HEK293 (cell line): ENCODE measurements around the gene MAP1LC3C.

Experiments used
- CTCF ChIA-PET: fragments of 350-600 bp; formaldehyde crosslinking; extraction: SDS; loops from one replicate; lab custom pipeline; 2021; ENCODE audit warnings: antibody characterized with exemption; lab: Yijun Ruan, JAX
- POLR2A ChIA-PET: fragments of 300-600 bp; formaldehyde crosslinking; extraction: SDS; loops from one replicate; lab custom pipeline; 2020; ENCODE audit warnings: antibody characterized with exemption, inconsistent platforms; lab: Yijun Ruan, JAX
- H3K27ac ChIP-seq: fragments of 200-500 bp; sonication (Bioruptor generic); 2 replicates; pipeline ENCODE4 v1.5.1; 2014; ENCODE audit warnings: low read depth, low read length, control low read depth, inconsistent platforms; ENCODE audit errors: extremely low read depth
- H3K36me3 ChIP-seq, 2 experiments: fragments of 200-500 bp in 1 of 2; sonication (Bioruptor generic) in 1 of 2; 1 replicate in 1 of 2; 2 replicates in 1 of 2; pipeline ENCODE4 v1.5.1; 2014 to 2017; ENCODE audit warnings: inconsistent platforms in 2 of 2, low read length in 2 of 2; ENCODE audit not compliant: control insufficient read depth in 2 of 2, insufficient read depth in 1 of 2
- H3K4me1 ChIP-seq: fragments of 200-500 bp; sonication (Bioruptor generic); 2 replicates; pipeline ENCODE4 v1.5.1; 2014; ENCODE audit warnings: mild to moderate bottlenecking, low read length, inconsistent platforms; ENCODE audit not compliant: control insufficient read depth, insufficient read depth
- H3K4me3 ChIP-seq: 2 replicates; pipeline ENCODE4 v1.5.1; 2011; ENCODE audit warnings: low read depth, mild to moderate bottlenecking, control low read depth, low read length, moderate library complexity
- H3K9me3 ChIP-seq: fragments of 200-500 bp; sonication (Bioruptor generic); 2 replicates; pipeline ENCODE4 v1.5.1; 2014; ENCODE audit warnings: low read depth, low read length, inconsistent platforms; ENCODE audit not compliant: control insufficient read depth, insufficient read depth
- BCL11B ChIP-seq: fragments of 450-650 bp; formaldehyde crosslinking; IDR thresholded peaks from 2 replicates; pipeline ENCODE4 v1.5.1; 2016; ENCODE audit warnings: low read depth, missing biosample characterization, missing genetic modification characterization
- EGR2 ChIP-seq: fragments of 450-650 bp; formaldehyde crosslinking; IDR thresholded peaks from 2 replicates; pipeline ENCODE4 v1.5.1; 2016; ENCODE audit warnings: low read depth, missing biosample characterization, missing genetic modification characterization
- HOXD13 ChIP-seq: sonication (generic); formaldehyde crosslinking; IDR thresholded peaks from 2 replicates; pipeline ENCODE4 v1.8.0; 2022; ENCODE audit warnings: missing genetic modification reagents, borderline replicate concordance
- KLF9 ChIP-seq: fragments of 450-650 bp; formaldehyde crosslinking; IDR thresholded peaks from 2 replicates; pipeline ENCODE4 v1.5.1; 2016; ENCODE audit warnings: missing biosample characterization, missing genetic modification characterization, low read depth
- MZF1 ChIP-seq: fragments of 450-650 bp; formaldehyde crosslinking; IDR thresholded peaks from 2 replicates; pipeline ENCODE4 v1.5.1; 2017; ENCODE audit warnings: missing biosample characterization, missing genetic modification characterization, borderline replicate concordance
- PRDM1 ChIP-seq: fragments of 450-650 bp; formaldehyde crosslinking; IDR thresholded peaks from 2 replicates; pipeline ENCODE4; 2016; ENCODE audit warnings: missing biosample characterization, missing genetic modification characterization
- SP3 ChIP-seq: fragments of 450-650 bp; formaldehyde crosslinking; IDR thresholded peaks from 2 replicates; pipeline ENCODE4 v1.5.1; 2016; ENCODE audit warnings: missing biosample characterization, missing genetic modification characterization
- ZBTB7A ChIP-seq: fragments of 450-650 bp; formaldehyde crosslinking; IDR thresholded peaks from 2 replicates; pipeline ENCODE4 v1.5.1; 2016; ENCODE audit warnings: low read depth, missing biosample characterization, missing genetic modification characterization
- ZBTB8A ChIP-seq: fragments of 450-650 bp; formaldehyde crosslinking; IDR thresholded peaks from 2 replicates; pipeline ENCODE4 v1.5.1; 2016; ENCODE audit warnings: missing biosample characterization, missing genetic modification characterization
- ZFP37 ChIP-seq: fragments of 450-650 bp; formaldehyde crosslinking; IDR thresholded peaks from 2 replicates; pipeline ENCODE4 v1.5.1; 2016; ENCODE audit warnings: missing biosample characterization, missing genetic modification characterization
- ZFP41 ChIP-seq: fragments of 450-650 bp; formaldehyde crosslinking; IDR thresholded peaks from 2 replicates; pipeline ENCODE4 v1.5.1; 2016; ENCODE audit warnings: missing biosample characterization, missing genetic modification characterization, borderline replicate concordance
- ZNF133 ChIP-seq: fragments of 450-650 bp; formaldehyde crosslinking; IDR thresholded peaks from 2 replicates; pipeline ENCODE4 v1.5.1; 2016; ENCODE audit warnings: missing biosample characterization, missing genetic modification characterization
- ZNF23 ChIP-seq: fragments of 450-650 bp; formaldehyde crosslinking; IDR thresholded peaks from 2 replicates; pipeline ENCODE4 v1.5.1; 2016; ENCODE audit warnings: missing biosample characterization, missing genetic modification characterization, borderline replicate concordance
- ZNF302 ChIP-seq: fragments of 450-650 bp; formaldehyde crosslinking; IDR thresholded peaks from 2 replicates; pipeline ENCODE4 v1.5.1; 2016; ENCODE audit warnings: missing biosample characterization, missing genetic modification characterization, low read depth
- ZNF473 ChIP-seq: fragments of 450-650 bp; formaldehyde crosslinking; IDR thresholded peaks from 2 replicates; pipeline ENCODE4 v1.5.1; 2017; ENCODE audit warnings: missing biosample characterization, missing genetic modification characterization
- ZNF529 ChIP-seq: fragments of 450-650 bp; formaldehyde crosslinking; IDR thresholded peaks from 2 replicates; pipeline ENCODE4 v1.5.1; 2017; ENCODE audit warnings: missing genetic modification characterization, missing biosample characterization; ENCODE audit not compliant: insufficient replicate concordance
- ZNF549 ChIP-seq: fragments of 450-650 bp; IDR thresholded peaks from 2 replicates; pipeline ENCODE4 v1.5.1; 2018; ENCODE audit warnings: missing biosample characterization, missing genetic modification characterization, mild to moderate bottlenecking, inconsistent platforms, moderate library complexity
- ZNF561 ChIP-seq: fragments of 450-650 bp; IDR thresholded peaks from 2 replicates; pipeline ENCODE4 v1.5.1; 2018; ENCODE audit warnings: missing biosample characterization, missing genetic modification characterization, borderline replicate concordance
- ZNF580 ChIP-seq: fragments of 450-650 bp; formaldehyde crosslinking; IDR thresholded peaks from 2 replicates; pipeline ENCODE4 v1.5.1; 2016; ENCODE audit warnings: missing biosample characterization, missing genetic modification characterization
- ZNF585B ChIP-seq: fragments of 450-650 bp; formaldehyde crosslinking; IDR thresholded peaks from 2 replicates; pipeline ENCODE4 v1.5.1; 2016; ENCODE audit warnings: missing biosample characterization, missing genetic modification characterization
- ZNF639 ChIP-seq: fragments of 450-650 bp; formaldehyde crosslinking; IDR thresholded peaks from 2 replicates; pipeline ENCODE4 v1.5.1; 2016; ENCODE audit warnings: missing biosample characterization, missing genetic modification characterization
- ZNF660 ChIP-seq: fragments of 450-650 bp; IDR thresholded peaks from 2 replicates; pipeline ENCODE4 v1.5.1; 2018; ENCODE audit warnings: missing biosample characterization, mild to moderate bottlenecking, missing genetic modification characterization
- ZNF677 ChIP-seq: fragments of 450-650 bp; IDR thresholded peaks from 2 replicates; pipeline ENCODE4 v1.5.0; 2018; ENCODE audit warnings: missing biosample characterization, mild to moderate bottlenecking, missing genetic modification characterization, moderate library complexity
- ZNF701 ChIP-seq: fragments of 450-650 bp; formaldehyde crosslinking; IDR thresholded peaks from 2 replicates; pipeline ENCODE4 v1.5.1; 2016; ENCODE audit warnings: missing biosample characterization, missing genetic modification characterization
- ZNF707 ChIP-seq: fragments of 450-650 bp; formaldehyde crosslinking; IDR thresholded peaks from 2 replicates; pipeline ENCODE4 v1.5.1; 2016; ENCODE audit warnings: missing biosample characterization, missing genetic modification characterization
- ZNF747 ChIP-seq: fragments of 450-650 bp; formaldehyde crosslinking; IDR thresholded peaks from 2 replicates; pipeline ENCODE4 v1.5.1; 2016; ENCODE audit warnings: missing biosample characterization, missing genetic modification characterization
- ZNF768 ChIP-seq: fragments of 450-650 bp; formaldehyde crosslinking; IDR thresholded peaks from 2 replicates; pipeline ENCODE4 v1.5.1; 2018; ENCODE audit warnings: missing biosample characterization, mild to moderate bottlenecking, missing genetic modification characterization
- ZNF791 ChIP-seq: fragments of 450-650 bp; formaldehyde crosslinking; IDR thresholded peaks from 2 replicates; pipeline ENCODE4 v1.5.1; 2016; ENCODE audit warnings: missing biosample characterization, missing genetic modification characterization
- ZNF830 ChIP-seq: fragments of 450-650 bp; IDR thresholded peaks from 2 replicates; pipeline ENCODE4 v1.5.0; 2018; ENCODE audit warnings: missing biosample characterization, missing genetic modification characterization, low read depth, mild to moderate bottlenecking, moderate library complexity
- TF ChIP-seq, protein P1 (sequence below): fragments of 450-650 bp; IDR thresholded peaks from 2 replicates; pipeline ENCODE4 v1.5.1; 2018; ENCODE audit warnings: missing biosample characterization, missing genetic modification characterization
- TF ChIP-seq, protein P2 (sequence below): fragments of 450-650 bp; formaldehyde crosslinking; IDR thresholded peaks from 2 replicates; pipeline ENCODE4 v1.5.1; 2017; ENCODE audit warnings: missing biosample characterization, missing genetic modification characterization

MAP1LC3C gene

GRCh38 chr1:241957692-241958494, 41.0 kb downstream of the MAP1LC3C start, which contains the start of gene BECN2:
TSS of gene BECN2 (plus strand) at chr1:241957767. CDS start at chr1:241957767, 0 bp downstream.
- Histone ChIP-seq H3K36me3 (no peaks in the 10 kb centered on the region), H3K4me3 (no peak within 1 kb of the TSS), H3K4me1 (no peaks in the 10 kb centered on the region), H3K9me3 (no peaks in the 10 kb centered on the region), H3K27ac (no peak within 1 kb of the TSS)
- TF ChIP-seq ZNF549 (tag by site-specific recombination) = no peak
- TF ChIP-seq, protein P1, sequence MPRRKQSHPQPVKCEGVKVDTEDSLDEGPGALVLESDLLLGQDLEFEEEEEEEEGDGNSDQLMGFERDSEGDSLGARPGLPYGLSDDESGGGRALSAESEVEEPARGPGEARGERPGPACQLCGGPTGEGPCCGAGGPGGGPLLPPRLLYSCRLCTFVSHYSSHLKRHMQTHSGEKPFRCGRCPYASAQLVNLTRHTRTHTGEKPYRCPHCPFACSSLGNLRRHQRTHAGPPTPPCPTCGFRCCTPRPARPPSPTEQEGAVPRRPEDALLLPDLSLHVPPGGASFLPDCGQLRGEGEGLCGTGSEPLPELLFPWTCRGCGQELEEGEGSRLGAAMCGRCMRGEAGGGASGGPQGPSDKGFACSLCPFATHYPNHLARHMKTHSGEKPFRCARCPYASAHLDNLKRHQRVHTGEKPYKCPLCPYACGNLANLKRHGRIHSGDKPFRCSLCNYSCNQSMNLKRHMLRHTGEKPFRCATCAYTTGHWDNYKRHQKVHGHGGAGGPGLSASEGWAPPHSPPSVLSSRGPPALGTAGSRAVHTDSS (tag by site-specific recombination) = no peak
- no peak for TF ChIP-seq ZNF791 (tag by site-specific recombination)
- TF ChIP-seq MZF1 (tag by site-specific recombination) = no peak
- no peak for TF ChIP-seq SP3 (tag by site-specific recombination)
- no peak for TF ChIP-seq ZNF585B (tag by site-specific recombination)
- no peak for TF ChIP-seq ZNF133
- TF ChIP-seq, protein P2, sequence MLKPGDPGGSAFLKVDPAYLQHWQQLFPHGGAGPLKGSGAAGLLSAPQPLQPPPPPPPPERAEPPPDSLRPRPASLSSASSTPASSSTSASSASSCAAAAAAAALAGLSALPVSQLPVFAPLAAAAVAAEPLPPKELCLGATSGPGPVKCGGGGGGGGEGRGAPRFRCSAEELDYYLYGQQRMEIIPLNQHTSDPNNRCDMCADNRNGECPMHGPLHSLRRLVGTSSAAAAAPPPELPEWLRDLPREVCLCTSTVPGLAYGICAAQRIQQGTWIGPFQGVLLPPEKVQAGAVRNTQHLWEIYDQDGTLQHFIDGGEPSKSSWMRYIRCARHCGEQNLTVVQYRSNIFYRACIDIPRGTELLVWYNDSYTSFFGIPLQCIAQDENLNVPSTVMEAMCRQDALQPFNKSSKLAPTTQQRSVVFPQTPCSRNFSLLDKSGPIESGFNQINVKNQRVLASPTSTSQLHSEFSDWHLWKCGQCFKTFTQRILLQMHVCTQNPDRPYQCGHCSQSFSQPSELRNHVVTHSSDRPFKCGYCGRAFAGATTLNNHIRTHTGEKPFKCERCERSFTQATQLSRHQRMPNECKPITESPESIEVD (tag by site-specific recombination) = no peak
- TF ChIP-seq ZNF707 (tag by site-specific recombination) = no peak
- TF ChIP-seq ZFP37 (tag by site-specific recombination) = no peak
- no peak for TF ChIP-seq KLF9 (tag by site-specific recombination)
- TF ChIP-seq EGR2 (tag by site-specific recombination) = no peak
- TF ChIP-seq ZBTB7A = no peak
- POLR2A ChIA-PET = no interaction called here
- CTCF ChIA-PET = interaction anchor here (0.8 to 1.8 kb wide), 2 partner anchors 28 to 41 kb away, joined by 3 to 8 read pairs; partner anchors contain the start of gene MAP1LC3C

- H3K27ac ChIP-seq = no peak overlapping the region
- no peak overlapping the region for H3K4me3 ChIP-seq
- POLR2A ChIA-PET = no interaction called here
- H3K9me3 ChIP-seq = no peaks in the 10 kb centered on the region
- H3K36me3 ChIP-seq = no peaks in the 10 kb centered on the region
- CTCF ChIA-PET = interaction anchor here (1.1 to 1.3 kb wide), 2 partner anchors 13 to 48 kb away, joined by 3 to 5 read pairs; partner anchors contain the start of gene MAP1LC3C
- H3K4me1 ChIP-seq = no peaks in the 10 kb centered on the region
- TF ChIP-seq ZFP41 (tag by site-specific recombination) (no peak), ZNF302 (tag by site-specific recombination) (no peak), BCL11B (tag by site-specific recombination) (no peak), ZNF529 (tag by site-specific recombination) (no peak), ZNF768 (tag by site-specific recombination) (no peak), ZNF677 (tag by site-specific recombination) (no peak), ZNF830 (tag by site-specific recombination) (no peak), ZNF561 (tag by site-specific recombination) (no peak), ZNF23 (tag by site-specific recombination) (no peak), ZNF707 (tag by site-specific recombination) (no peak), PRDM1 (no peak), ZBTB8A (no peak), ZNF580 (no peak), ZNF473 (no peak), ZNF660 (tag by site-specific recombination) (no peak), ZNF701 (no peak), ZNF747 (tag by site-specific recombination) (no peak), ZNF639 (tag by site-specific recombination) (no peak), HOXD13 (CRISPR knock-in tag) (no peak)
Measured at GRCh38 chr1:241950390-241950789, 48.5 kb downstream of the MAP1LC3C start.
